HG03095 (cell line): ENCODE results near the gene FAM107B.
"Not testable (repeated sequence)": the region's sequence is repeated elsewhere in the genome, so short reads cannot be mapped to it uniquely, and the experiment has no call there.

Source experiments
- ATAC-seq: cut with Tn5 transposase; IDR thresholded peaks from one replicate; pipeline ENCODE4 v1.9.1; 2021; ENCODE audit warnings: moderate library complexity; ENCODE audit not compliant: unreplicated experiment

FAM107B gene

GRCh38 chr10:14737808-14738545, 36.7 kb downstream of the FAM107B start:
- no peak for ATAC-seq

GRCh38 chr10:14736600-14737081, 38.1 kb downstream of the FAM107B start:
- ATAC-seq: no peak

- no peak for ATAC-seq
Observed at GRCh38 chr10:14736043-14736442, 38.7 kb downstream of the FAM107B start.

- ATAC-seq: no peak
Observed at GRCh38 chr10:14731875-14732512, 42.7 kb downstream of the FAM107B start.

- ATAC-seq: no peak
Observed at GRCh38 chr10:14728346-14728745, 46.4 kb downstream of the FAM107B start.

- ATAC-seq: no peak
Observed at GRCh38 chr10:14727924-14728323, 46.8 kb downstream of the FAM107B start.

- ATAC-seq: no peak
Observed at GRCh38 chr10:14727465-14727864, 47.2 kb downstream of the FAM107B start.

- ATAC-seq: no peak
Observed at GRCh38 chr10:14724931-14725330, 49.8 kb downstream of the FAM107B start.

- no peak for ATAC-seq
Observed at GRCh38 chr10:14723052-14723689, 51.5 kb downstream of the FAM107B start.

GRCh38 chr10:14717552-14717951, 57.1 kb downstream of the FAM107B start:
- ATAC-seq: no peak

GRCh38 chr10:14712991-14713424, 61.7 kb downstream of the FAM107B start:
- no peak for ATAC-seq

- not testable (repeated sequence) for ATAC-seq
Observed at GRCh38 chr10:14709344-14709743, 65.4 kb downstream of the FAM107B start.

GRCh38 chr10:14707481-14707880, 67.2 kb downstream of the FAM107B start:
- ATAC-seq: no peak

- ATAC-seq: no peak
Observed at GRCh38 chr10:14705548-14706230, 69.0 kb downstream of the FAM107B start.

GRCh38 chr10:14703631-14704001, 71.1 kb downstream of the FAM107B start:
- no peak for ATAC-seq

- no peak for ATAC-seq
Observed at GRCh38 chr10:14701466-14701865, 73.2 kb downstream of the FAM107B start.

GRCh38 chr10:14700546-14700945, 74.2 kb downstream of the FAM107B start:
- no peak for ATAC-seq

- ATAC-seq: no peak
Observed at GRCh38 chr10:14699482-14699881, 75.2 kb downstream of the FAM107B start.

- no peak for ATAC-seq
Observed at GRCh38 chr10:14698829-14699170, 75.9 kb downstream of the FAM107B start.

GRCh38 chr10:14698111-14698828, 76.4 kb downstream of the FAM107B start:
- ATAC-seq: no peak

- ATAC-seq: no peak
Observed at GRCh38 chr10:14697281-14697680, 77.4 kb downstream of the FAM107B start.
